ENCODE data around the gene GDI1. TPM values are rescaled to one million over a fixed set of nuclear protein-coding genes. Genes with fewer than 3 reads are reported as not detected.

The GDI1 gene
- total RNA-seq, 1 donor from 2014 or later: 210 TPM

GRCh38 chrX:154448484-154448883 is 11.5 kb downstream of the GDI1 start:
- Mint-ChIP-seq H3K4me3 (no peak overlapping the region), H3K27me3 (ENCODE audit: low read depth) (no peaks in the 10 kb centered on the region), H3K4me1 (peaks cover 1% of the 10 kb centered on the region), H3K27ac (ENCODE audit: unreplicated experiment) (no peak overlapping the region), H3K36me3 (ENCODE audit: low read depth) (no peaks in the 10 kb centered on the region), H3K9me3 (no peaks in the 10 kb centered on the region)
- no peak for TF ChIP-seq CTCF (conservative IDR thresholded peaks at IDR 0.05)
- DNase-seq (ENCODE audit: low read depth, low spot score): no peak

GRCh38 chrX:154449618-154450017 is 12.7 kb downstream of the GDI1 start:
- DNase-seq (ENCODE audit: low read depth, low spot score): no peak
- no peak for TF ChIP-seq CTCF (conservative IDR thresholded peaks at IDR 0.05)
- Mint-ChIP-seq H3K4me3 (no peak overlapping the region), H3K9me3 (no peaks in the 10 kb centered on the region), H3K27me3 (ENCODE audit: low read depth) (no peaks in the 10 kb centered on the region), H3K36me3 (ENCODE audit: low read depth) (peaks cover 4% of the 10 kb centered on the region), H3K27ac (ENCODE audit: unreplicated experiment) (no peak overlapping the region), H3K4me1 (no peaks in the 10 kb centered on the region)

- no peak overlapping the region for H3K27ac Mint-ChIP-seq (ENCODE audit: unreplicated experiment)
- H3K36me3 Mint-ChIP-seq (ENCODE audit: low read depth): peaks cover 6% of the 10 kb centered on the region
These were observed 13.4 kb downstream of the GDI1 start for GRCh38 chrX:154450312-154450711.

GRCh38 chrX:154452823-154453222 is 15.9 kb downstream of the GDI1 start:
- Mint-ChIP-seq H3K36me3 (ENCODE audit: low read depth) (peaks cover 9% of the 10 kb centered on the region), H3K9me3 (no peaks in the 10 kb centered on the region), H3K4me3 (peak overlapping the region; percentile 58), H3K4me1 (peaks cover 5% of the 10 kb centered on the region), H3K27ac (ENCODE audit: unreplicated experiment) (no peak overlapping the region), H3K27me3 (ENCODE audit: low read depth) (no peaks in the 10 kb centered on the region)
- no peak for TF ChIP-seq CTCF (conservative IDR thresholded peaks at IDR 0.05)
- DNase-seq (ENCODE audit: low read depth, low spot score): no peak

More at GRCh38 chrX:154450312-154450711, 13.4 kb downstream of the GDI1 start:
- no peak for TF ChIP-seq CTCF (conservative IDR thresholded peaks at IDR 0.05)
- no peaks in the 10 kb centered on the region for H3K9me3 Mint-ChIP-seq
- H3K27me3 Mint-ChIP-seq (ENCODE audit: low read depth): no peaks in the 10 kb centered on the region
- H3K4me1 Mint-ChIP-seq: no peaks in the 10 kb centered on the region
- no peak overlapping the region for H3K4me3 Mint-ChIP-seq
- no peak for DNase-seq (ENCODE audit: low read depth, low spot score)

GRCh38 chrX:154457491-154458115 is 20.6 kb downstream of the GDI1 start:
- Mint-ChIP-seq H3K27ac (ENCODE audit: unreplicated experiment) (peak overlapping the region; percentile 97), H3K9me3 (no peaks in the 10 kb centered on the region), H3K4me1 (peaks cover 5% of the 10 kb centered on the region), H3K4me3 (peak overlapping the region; percentile 91), H3K36me3 (ENCODE audit: low read depth) (peaks cover 9% of the 10 kb centered on the region), H3K27me3 (ENCODE audit: low read depth) (no peaks in the 10 kb centered on the region)
- no peak for TF ChIP-seq CTCF (conservative IDR thresholded peaks at IDR 0.05)
- DNase-seq (ENCODE audit: low read depth, low spot score): no peak

All from neural crest cell (in vitro differentiated cells).